ENCODE measurements around the gene DCAF16.

Gene DCAF16

DNA sequence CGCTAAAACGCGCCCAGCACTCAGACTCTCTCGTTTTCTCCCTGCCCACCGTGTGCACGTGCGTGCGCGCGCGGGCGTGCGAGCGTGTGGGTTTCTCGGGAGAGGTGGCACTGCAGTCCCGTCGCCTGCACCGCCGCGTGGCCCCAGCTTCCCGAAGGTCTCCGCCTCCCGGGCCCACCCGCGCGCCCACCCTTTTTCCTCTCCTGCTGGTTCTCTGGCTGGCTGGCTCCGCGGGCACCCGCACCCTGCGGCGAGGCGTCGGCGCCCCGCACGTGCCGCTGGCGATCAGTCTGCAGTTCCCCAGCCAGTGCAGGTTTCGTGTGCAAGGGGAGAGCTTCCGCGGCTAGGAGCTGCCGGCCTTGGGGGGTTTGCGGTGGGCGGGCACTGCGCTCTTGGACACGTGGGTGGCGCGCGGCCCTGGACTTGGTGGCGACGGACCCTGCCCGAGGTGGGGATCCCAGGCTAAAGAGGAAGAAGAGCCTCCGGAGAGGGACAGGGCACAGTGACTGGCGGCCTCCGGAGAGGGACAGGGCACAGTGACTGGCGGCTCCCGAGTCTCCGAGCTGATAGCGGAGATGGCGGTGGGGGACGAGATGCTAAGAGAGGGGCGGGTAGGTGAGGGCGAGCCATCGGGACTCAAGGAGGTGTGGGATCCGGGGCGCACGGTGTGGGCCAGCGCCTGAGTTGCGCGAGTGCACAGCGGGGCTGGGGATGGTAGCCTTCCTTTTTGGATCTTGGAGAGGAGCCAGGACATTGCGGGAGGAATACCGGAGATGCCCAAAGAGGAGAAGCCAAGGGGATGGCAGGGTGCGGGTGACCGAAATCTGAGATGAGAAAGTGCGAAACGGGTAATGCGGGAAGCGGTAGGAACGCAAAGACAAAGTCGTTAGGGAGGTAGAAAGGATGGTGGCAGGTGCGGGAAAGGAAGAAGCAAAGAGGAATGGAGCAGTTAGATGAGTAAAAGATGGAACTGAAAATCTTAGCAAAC, 29.0 kb downstream of the DCAF16 start, which contains the start of gene FAM184B:
FAM184B (minus strand) TSS at position 322 of the 988 bp plus-strand sequence. CDS start 322 bp downstream, outside the sequence.
- peak; percentile 13 for DNase-seq

DNA sequence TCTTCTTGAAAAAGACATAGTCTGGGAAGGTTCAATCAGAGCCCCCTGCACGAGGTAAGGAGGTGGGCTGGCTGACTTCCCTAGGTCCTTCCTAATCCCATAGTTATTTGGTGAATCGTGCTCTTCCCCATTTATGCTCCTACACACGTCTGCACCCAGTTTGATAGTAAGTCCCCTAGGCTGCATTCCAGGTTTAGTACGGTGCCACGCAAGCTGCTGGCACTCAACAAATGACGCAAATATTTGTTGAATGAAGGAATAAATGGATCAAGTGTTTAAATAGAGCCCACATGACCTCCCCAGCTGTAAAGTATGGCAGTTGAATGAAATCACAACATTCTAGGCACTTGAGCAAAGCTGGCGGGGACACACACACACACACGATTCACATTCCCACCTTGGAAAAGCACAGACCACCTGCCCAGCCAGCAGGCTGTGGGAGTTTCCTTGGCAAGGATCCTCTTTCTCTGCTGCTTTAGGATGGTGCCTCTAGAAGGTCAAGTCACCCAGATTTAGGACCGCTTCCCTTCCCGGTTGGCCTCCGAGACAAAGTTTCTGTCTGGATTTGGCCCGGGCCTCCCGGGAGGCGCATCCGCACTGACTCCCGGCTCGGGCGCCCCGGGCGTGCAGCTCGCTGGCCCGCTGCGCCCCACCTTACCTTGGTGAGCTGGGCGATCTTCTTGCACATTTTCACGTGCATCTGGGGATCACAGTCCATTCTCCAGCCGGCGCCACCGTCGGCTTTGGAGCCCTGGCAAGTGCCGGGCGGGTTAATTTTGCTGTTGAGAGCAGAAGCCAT, 29.9 kb downstream of the DCAF16 start:
- no peak for DNase-seq

DNA sequence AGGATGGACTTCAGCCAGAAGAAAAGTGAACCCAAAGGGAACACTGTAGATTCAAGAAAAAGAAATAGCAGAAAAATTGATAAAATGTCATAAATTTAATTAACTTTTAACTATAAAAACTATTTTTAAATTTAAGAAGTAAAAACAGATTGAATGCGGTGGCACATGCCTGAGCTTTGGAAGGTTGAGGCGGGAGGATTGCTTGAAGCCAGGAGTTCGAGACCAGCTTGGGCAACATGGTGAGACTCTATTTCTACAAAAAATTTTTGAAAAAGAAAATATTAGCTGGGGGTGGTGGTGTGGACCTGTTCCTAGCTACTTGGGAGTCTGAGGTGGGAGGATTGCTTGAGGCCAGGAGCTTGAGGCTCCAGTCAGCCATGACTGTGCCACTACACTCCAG, 32.1 kb downstream of the DCAF16 start:
- DNase-seq, result no peak

DNA sequence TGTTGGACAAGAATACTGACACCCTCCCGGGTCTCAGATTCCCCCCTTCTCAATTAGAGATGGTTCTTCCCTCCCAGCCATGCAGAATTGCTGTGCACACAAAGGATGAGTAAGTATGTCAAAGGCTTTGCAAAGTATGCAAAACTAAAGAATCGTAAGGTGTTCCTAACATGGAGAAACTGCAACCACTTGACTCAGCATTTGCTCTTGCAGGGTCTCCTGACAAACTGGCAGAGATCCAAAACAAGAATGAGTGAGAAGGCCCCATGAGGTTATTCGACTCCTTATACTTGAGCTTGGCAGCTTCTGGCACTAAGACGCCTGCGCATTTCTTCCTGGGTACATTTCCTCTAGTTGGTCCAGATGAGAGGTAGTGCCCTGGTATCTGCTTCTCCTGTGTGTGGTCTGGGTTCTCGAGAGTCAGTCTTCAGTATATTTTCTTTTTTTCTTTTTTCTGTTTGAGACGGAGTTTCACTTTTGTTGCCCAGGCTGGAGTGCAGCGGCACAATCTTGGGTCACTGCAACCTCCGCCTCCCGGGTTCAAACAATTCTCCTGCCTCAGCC, 37.3 kb downstream of the DCAF16 start:
- peak; percentile 49 for DNase-seq

DNA sequence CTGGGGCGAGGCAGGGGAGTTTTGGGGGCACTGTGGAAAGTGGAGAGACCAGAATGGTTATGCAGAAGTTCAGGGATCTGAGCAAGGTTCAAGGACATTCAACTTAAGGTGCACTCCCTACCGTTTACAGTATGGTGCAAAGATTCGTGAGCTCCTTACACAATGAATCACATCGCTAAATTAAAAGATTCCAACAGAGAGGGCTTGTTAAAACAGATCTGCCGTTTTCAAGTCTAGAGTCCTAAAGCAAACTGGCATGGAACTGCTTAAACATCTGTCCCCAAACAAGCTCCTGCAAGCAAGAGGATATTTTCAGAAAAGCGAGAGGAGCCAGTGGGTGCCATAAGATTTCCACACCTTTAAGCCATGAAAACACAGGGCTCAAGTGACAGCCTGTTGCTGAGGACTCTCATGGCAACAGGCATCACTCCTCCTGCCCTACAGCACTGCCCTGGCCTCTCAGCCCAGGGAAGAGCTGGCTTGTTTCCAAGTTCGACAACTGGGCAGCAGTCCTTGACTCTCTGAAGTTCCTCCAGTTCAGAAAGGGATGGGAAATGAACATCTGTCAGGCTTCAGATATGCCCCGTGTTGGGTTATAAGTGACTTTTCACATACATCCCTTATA, 39.2 kb downstream of the DCAF16 start:
- peak; percentile 10 for DNase-seq

DNA sequence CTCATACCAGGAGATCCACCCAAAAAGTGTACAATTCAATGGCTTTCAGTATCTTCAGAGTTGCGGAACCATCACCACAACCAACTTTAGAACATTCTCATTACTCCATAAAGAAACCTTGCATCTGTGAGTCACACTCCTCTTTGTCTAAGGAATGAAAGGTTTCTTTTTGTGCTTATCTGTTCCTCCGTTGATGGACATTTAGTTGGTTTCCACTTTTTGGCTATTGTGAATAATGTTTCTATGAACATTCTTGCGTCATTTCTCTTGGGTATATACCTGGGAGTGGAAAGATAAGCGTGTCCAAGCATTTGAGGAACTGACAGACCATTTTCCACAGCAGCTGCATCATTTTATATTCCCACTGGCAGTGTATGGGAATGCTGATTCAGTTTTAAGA, 39.7 kb downstream of the DCAF16 start:
- no peak for DNase-seq

DNA sequence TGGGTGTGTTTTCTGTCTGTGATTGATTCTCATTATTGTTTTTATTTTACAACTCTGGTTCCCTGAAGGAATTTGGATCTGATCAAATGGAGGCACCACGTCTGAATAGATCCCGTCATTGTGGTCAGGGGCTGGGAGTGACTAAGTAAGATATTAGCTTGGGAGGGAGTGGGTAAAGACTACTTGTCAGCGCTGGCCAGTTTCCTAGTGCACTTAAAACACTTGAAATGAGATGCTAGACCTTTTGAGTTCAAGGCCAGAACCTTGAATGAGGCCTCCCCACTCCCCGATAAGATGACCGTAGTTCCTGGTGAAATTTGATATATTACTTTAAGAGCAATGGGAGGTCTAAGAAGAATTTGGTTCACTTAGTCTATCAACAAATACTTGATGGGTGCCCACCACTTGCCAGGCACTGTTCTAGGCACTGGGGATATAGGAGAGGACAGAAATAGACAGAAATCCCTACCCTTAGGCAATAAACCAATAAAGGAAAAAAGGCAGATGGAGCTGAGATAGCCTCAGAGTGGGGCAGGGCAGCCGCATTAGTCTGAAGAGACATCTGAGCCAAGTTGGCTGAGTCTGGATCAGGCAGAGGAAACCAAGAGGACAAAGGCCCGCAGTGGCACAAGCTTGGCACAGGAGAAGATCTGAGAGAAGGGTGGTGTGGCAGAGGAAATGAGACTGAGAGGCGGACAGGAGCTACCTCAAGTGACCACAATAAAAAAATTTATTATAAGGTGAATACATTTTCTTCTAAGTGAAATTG, 41.0 kb downstream of the DCAF16 start:
- no peak for DNase-seq

DNA sequence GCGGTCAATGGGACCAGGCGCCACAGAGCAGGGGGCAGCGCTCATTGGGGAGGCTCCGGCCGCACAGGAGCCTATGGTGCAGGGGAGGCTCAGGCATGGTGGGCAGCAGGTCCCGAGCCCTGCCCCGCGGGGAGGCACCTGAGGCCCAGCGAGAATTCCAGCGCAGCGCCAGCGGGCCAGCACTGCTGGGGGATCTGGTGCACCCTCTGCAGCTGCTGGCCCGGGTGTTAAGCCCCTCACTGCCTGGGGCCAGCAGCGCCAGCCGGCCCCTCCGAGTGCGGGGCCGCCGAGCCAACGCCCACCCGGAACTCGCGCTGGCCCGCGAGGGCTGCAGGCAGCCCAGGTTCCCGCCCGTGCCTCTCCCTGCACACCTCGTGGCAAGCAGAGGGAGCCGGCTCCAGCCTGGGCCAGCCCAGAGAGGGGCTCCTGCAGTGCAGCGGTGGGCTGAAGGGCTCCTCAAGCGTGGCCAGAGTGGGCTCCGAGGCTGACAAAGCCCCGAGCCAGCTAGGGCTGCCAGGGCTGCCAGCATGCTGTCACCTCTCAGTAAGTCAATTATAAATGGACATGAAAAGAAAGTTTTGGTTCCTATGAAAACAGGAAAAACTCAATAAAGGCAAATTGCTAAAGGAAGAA, 43.6 kb downstream of the DCAF16 start:
- no peak for DNase-seq

DNA sequence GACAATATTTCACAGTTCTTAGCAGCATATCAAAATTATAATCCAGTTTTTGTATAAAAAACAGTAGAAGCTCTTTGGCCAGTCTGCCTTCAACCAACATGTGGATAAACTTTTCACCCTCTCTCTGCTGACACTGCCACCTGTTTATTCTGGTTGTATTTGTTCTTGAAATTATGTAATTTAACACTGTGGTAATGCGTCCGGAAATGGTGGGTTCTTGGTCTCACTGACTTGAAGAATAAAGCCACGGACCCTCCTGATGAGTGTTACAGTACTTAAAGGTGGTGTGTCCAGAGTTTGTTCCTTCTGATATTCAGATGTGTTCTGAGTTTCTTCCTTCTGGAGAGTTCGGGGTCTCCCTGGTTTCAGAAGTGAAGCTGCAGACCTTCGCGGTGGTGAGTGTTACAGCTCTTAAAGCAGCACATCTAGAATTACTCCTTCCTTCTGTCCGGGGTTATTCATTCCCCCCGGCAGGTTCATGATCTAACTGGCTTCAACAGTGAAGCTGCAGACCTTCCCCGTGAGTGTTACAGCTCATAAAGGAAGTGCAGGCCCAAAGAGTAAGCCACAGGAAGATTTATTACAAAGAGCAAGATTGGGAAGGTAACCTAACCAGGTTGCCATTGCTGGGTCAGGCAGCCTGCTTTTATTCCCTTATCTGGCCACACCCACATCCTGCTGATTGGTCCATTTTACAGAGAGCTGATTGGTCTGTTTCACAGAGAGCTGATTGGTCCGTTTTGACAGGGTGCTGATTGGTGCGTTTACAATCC, 44.9 kb downstream of the DCAF16 start:
- DNase-seq, result no peak

DNA sequence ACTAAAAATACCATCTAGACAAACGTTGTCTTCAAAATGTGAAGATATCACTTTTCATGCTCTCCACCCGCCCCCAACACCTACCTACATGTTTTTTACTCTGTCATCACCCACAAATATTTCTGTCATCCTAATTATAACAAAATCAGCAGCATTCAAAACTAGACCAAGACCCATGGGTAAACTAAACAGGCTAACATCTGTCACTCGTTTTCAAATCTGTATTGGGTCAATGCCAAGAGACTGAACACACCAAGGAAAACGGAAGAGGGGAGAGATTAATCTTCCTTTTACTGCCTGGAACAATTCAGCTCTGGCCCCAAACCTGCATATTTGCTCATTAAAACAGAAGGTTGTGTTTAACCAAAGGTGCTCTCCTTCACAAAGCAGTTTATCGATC, 46.6 kb downstream of the DCAF16 start:
- peak; percentile 75 for DNase-seq

DNA sequence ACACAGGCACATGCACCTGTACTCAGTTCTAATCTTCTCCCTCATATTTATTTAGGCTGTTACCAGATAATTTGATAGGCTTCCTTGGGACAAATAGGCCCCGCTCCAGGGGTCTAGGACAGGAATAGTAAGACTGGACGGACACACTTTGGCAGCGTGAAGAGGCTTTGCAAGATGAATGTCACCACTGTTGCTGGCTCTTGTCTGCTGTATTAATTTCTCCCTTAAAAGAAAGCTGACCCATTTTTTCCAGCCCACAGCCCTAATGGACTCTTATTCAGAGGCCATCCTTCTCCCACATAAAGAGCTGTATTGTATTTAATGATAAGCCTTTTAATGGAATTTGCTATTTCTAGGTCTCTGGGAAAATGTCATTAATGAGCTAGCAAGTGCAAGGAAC, 47.1 kb downstream of the DCAF16 start:
- no peak for DNase-seq

DNA sequence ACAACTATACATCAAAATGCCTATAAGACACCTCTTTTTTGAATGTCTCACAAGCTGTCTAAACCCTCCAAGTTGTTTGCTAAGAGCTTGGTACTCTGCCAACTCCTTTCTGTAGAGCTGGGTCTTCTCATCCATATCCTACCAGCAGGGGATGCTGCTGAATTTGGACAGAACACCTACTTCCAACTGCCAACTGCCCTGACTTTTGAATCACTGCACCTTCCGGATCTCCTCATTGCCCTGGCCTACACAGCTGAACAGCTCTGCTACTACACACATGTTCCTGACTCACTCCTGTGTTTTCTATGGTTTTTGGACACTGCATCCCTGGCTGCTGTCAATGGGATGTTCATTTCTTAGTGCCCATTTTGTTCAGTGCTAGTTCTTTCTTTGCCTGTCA, 47.8 kb downstream of the DCAF16 start:
- no peak for DNase-seq

DNA sequence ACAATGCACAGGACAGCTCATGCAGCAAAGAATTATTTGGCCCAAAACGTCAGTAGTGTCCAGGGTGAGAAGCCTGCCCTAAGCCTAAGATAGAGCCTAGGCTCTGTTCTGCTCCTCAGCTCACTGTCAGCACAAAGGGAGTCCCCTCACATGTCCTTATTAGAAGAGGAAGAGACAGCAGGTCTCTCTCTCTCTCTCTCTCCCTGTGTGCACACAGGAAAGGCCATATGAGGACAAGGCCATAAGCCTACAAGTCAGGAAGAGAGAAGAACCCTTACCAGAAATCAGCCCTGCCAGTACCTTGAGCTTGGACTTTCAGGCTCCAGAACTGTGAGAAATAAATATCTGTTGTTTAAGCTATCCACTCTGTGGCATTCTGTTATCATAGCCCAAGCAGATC, 49.5 kb downstream of the DCAF16 start:
- DNase-seq, result no peak

DNA sequence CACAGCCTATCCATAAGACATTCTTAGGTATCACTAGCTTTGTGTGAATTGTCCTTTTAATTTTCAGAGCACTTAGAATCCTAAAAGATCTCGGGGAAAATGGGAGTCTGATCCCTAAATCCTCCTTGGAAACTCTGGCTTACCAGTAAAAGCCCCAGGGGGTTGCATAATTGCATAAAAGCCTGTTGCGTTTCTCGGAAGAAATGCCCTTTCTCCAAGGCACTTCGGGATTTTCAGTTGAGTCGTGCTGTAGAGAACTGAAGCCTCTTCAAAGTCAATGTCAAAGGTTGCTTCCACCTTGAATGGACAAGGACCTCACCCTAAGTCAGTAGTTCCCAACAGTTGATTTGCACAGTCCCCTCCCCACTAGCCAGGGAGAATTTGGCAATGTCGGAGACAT, 49.9 kb downstream of the DCAF16 start:
- no peak for DNase-seq

DNA sequence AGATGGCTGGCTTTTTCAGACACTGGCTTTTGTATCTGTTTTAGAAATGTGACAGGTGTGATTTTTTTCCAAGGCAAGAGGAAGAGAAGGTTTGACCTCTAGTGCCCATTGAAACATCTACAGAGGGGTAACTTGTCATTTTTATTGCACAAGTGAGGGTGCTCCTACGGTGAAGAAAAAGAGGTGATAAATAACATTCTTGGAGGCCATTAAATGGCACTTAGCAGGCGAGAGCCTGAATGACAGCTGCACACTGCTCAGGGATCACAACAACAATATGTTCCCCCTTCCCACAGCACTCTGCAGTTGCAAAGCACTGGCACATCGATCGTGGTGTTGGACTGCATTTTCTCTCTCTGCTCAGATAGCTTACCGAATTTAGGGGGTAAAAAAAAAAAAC, 52.1 kb downstream of the DCAF16 start:
- DNase-seq, result peak; percentile 35

DNA sequence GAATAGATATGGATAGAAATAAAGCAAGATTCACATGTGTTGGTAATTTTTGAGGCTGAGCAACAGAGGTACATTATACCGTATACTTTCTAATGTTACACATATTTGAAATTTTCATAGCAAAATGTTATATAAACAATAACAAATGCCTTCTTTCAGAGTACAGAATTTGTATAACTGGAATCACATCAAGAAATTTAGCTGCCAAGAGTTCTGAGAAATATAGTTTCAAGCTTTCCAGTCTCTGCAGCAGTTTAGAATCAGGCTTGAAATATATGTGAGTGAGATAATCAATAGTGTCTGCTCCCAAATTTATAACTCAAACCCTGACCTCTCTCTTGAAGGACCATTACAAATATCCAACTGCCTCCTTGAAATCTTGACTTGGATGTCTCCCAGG, 52.9 kb downstream of the DCAF16 start:
- no peak for DNase-seq

DNA sequence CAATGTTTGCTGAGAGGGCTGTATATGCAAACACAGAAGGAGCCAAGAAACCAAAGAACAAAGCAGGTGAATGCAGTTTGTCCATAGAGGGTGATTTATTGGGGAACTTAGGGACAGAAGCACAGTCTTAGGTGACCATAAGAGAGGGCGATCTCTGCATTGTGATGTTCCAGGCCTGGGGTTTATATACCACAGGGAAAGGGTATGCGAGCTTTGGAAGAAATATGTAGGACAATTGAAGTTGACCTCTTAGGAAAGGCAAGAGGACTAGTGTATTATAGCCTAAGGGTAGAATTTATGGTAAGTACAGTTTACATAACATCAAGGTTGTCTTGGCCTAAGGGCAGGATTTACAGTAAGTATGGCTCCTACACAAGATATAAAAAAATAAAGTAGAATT, 56.9 kb downstream of the DCAF16 start:
- no peak for DNase-seq

Measured in NCI-H2171 (cell line).